MV-4-11 (cell line): ENCODE measurements around the gene SCP2.
"Not testable (repeated sequence)": the region's sequence is repeated elsewhere in the genome, so short reads cannot be mapped to it uniquely, and the experiment has no call there.

Source experiments
- DNase-seq: peaks from one replicate; lab custom pipeline; 2025; lab: John Stamatoyannopoulos, UW

SCP2 gene

DNA sequence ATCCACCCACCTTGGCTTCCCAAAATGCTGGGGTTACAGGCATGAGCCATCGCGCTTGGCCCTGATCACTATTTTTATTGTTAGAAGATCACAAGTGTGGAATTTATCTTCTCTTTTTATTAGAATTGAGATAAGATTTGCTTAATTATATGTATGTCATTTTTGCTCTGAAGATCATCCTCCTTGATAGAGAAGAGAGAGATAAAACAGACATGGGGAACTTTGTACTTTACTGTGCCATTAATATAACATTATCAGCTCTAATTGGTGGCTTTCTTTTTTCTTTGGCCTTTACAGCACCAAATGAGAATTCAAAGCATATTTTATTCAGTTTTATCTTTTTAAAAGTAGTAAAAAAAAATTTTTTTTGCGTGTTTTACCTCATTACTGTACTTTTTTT is 46.8 kb downstream of the SCP2 start:
- no peak for DNase-seq

DNA sequence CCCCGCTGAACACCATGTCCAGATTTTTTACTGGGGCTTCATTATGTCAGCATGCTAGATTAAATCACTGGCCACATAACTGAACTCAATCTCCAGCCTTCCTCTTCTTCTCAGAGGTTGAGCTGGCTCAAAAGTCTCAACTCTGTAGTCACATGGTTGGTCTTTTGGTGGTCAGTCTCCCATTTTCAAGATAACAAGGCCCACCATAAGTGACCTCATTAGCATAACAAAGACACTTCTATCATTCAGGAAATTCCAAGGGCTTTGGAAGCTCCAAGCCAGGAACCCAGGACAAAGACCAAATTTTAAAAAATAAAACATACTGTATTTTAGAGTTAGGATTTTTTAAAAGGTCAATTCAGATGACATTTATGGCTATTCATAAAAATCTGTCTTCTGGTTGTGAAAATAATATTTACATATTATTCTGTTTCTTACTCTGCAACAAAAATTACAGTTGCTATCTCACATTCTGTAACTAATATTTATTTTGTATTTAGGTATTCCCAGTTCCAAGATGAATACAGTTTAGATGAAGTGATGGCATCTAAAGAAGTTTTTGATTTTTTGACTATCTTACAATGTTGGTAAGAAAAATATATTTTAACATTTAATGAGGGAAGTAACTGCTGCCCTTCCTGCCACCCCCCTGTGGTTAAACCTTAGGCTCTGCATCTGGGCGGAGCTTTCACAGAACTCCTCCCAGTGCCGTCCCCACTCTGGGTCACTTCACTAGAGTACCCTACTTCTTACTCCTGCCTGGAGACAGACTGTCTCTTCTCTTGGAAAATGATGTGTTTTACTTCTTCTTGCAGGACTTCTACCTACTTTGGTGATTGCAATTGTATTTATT is 49.3 kb downstream of the SCP2 start:
- peak; percentile 4 for DNase-seq

DNA sequence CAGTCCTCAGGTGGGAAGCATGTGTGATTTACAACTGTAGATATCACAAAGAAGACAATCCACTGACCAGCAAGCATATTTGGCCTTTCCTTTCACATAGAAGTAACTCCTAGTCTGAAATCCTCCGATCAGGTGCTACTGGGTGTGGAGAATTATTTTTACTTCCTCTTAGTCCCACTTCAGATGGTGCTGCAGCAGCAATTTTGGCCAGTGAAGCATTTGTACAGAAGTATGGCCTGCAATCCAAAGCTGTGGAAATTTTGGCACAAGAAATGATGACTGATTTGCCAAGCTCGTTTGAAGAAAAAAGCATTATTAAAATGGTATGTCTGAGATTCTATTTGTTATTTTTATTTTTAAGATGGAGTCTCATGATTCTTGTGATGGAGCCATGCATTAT is 51.0 kb downstream of the SCP2 start:
- no peak for DNase-seq

DNA sequence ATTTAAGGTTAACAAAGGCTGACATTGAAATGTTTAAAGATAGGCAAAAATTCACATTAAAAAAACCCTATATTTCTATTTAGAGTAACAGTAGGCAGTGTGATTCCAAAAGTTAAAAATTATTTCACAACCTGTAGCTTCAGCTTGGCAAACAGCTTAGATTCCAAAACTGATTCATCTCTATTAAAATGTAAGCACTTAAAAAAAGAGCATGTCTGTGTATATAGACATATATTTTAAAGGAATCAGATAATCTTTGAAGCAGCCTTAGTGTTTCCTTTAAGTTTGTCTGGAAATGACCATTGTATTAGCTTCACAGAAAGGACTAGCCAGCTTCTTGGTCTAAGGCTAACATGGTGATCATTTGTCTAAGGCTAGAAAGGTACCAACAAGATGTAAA is 65.7 kb downstream of the SCP2 start:
- DNase-seq = not testable (repeated sequence)

DNA sequence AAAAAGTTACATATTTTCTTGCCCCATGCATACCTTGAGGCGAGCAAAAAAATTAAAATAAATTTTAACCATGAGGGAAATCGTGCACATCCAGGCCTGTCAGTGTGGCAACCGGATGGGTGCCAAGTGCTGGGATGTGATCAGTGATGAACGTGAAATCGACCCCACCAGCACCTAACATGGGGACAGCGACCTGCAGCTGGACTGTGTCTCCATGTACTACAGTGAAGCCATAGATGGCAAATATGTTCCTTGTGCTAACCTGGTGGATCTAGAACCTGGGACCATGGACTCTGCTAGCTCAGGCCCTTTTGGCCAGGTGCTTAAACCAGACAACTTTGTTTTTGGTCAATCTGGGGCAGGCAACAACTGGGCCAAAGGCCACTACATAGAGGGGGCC is 67.6 kb downstream of the SCP2 start:
- DNase-seq = no peak

DNA sequence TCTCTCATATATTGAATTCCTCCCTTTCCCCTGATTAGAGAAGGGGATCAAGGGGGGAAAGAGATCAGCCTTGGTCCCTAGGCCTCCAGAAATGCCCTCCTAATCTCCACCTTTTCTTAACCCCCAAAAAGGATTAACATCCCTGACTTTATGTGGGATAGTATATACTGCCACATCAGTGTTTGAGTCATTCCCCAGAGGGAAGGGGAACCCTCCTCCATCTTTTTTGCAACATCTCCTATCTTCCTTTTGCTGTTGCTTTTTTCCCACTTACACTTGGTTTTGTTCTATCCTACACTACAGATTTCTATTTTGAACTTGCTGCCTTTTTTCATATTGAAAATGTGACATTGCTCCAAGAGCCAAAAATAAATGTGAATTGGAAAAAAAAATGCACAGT is 69.6 kb downstream of the SCP2 start:
- DNase-seq = no peak

DNA sequence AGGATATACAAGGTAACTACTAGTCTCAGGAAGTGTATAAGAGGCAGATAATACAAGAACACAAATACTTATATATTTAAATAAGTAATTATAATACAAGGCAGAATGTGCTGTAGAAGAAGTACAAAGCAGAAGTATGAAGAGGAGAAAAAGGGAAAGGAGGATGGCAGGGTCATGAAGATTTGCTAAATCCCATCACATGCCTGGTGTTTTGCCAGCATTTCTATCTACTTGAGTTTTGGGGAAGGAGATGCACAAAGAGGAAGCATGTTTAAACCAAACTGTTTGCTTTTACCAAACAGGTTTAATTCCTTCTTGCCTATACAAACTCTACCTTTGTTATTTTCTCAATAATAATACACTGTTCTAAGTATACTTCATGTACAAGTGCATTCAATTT is 74.1 kb downstream of the SCP2 start:
- DNase-seq = peak; percentile 31

DNA sequence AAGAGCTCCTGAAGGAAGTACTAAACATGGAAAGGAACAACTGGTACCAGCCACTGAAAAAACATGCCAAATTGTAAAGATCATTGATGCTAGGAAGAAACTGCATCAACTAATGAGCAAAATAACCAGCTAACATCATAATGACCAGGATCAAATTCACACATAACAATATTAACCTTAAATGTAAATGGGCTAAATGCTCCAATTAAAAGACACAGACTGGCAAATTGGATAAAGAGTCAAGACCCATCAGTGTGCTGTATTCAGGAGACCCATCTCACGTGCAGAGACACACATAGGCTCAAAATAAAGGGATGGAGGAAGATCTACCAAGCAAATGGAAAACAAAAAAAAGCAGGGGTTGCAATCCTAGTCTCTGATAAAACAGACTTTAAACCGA is 79.5 kb downstream of the SCP2 start:
- DNase-seq = not testable (repeated sequence)

DNA sequence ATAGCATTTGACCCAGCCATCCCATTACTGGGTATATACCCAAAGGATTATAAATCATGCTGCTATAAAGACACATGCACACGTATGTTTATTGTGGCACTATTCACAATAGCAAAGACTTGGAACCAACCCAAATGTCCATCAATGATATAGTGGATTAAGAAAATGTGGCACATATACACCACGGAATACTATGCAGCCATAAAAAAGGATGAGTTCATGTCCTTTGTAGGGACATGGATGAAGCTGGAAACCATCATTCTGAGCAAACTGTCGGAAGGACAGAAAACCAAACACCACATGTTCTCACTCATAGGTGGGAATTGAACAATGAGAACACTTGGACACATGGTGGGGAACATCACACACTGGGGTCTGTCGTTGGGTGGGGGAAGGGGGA is 83.2 kb downstream of the SCP2 start:
- DNase-seq = not testable (repeated sequence)

DNA sequence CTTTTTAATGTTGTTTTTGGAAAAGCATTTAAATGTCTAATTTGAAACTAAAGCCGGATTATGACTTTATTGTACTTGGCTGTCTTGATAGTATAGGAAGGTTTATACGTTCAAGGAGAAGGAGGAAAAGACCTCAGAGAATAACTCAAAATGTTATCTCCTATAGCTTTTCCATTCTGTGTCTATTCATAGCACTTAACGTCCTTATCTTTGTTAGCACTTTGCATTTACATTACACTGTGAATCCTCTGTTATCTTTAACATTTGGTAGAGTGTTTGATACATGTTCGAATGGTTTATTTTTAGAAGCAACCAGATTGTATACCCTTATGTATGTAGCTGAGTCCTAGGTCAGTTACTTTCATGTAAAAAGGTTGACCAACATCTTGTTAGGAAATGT is 84.1 kb downstream of the SCP2 start:
- no peak for DNase-seq

DNA sequence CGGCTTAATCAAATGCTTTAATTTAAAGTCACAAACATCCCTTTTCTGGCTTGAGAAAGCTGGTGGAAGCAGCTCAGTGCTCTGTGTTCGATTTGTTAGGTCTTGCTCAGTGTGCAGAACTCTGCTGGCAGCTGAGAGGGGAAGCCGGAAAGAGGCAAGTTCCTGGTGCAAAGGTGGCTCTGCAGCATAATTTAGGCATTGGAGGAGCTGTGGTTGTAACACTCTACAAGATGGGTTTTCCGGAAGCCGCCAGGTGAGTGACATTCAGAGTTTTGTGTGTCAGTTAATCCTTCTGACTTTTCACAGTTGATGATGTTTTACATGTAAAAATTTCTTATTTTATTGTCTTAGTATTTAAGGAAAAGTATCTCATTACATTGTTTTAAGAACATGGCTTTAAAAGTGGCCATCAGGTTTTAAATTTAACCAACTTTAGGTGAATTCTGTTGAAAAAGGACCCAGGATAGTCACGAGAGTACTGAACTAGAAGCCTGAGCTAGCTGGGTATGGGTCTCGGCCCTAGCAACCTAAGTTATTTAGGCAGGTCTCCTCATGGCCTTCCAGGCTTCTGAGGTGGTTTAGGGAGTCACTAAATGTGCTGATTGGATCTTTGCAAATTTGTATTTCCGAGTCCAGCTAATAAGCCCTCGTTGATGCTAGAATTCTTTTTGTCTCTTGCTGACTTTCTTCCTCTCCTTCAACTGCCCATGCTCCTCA is 87.9 kb downstream of the SCP2 start:
- DNase-seq = peak; percentile 91

DNA sequence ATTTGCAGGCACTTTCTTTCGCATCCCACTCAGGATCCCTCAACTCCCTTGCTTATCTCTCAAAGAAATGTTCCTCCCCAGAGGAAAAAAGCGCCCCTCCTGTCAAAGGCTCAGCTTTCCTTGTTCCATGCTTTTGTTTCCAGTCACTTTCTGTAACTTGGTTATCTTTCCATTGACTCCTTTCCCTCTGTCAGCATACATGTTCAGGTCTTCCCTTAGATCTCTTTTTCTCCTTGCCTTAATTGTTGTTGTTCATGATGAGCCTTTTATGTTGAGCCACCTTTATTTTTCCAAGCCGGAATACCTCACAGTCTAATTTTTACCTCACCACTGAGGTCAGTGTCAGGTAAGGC is 88.4 kb downstream of the SCP2 start:
- no peak for DNase-seq

DNA sequence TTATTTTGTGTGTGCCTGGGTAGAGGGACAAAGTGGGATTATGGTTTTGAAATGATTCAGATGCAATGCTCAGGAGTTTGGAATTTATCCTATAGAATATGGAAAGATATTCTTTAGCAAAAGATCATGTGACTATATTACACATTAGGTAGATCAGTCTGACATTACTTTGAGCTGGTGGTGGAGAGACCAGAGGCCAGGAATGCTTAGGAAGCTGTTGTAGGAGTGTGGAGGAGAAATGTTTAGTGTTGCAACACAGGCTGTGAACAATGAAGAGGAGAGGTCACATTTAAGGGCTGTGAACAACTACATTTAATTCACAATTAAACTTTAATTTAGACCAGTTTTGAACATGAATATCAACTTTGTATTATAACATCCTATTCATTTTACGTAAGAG is 89.6 kb downstream of the SCP2 start:
- DNase-seq = no peak

DNA sequence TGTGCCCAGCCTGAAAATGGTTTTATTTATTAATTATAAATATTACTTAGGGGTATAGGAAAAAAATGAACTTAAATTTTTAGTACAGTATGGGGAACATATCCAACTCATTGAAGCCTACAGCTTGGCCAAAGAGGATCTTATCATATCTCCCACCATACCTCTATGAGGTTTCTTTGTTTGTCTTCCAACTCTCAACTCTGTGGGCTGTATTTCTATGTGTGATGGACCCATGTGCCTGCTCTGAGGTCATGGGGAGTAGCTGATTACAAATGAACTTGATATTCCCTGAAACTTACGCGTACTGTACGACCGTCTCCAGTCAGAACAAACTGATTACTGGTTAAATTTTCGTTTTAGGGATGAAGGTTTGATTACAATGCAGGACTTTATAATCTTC is 93.5 kb downstream of the SCP2 start:
- no peak for DNase-seq

DNA sequence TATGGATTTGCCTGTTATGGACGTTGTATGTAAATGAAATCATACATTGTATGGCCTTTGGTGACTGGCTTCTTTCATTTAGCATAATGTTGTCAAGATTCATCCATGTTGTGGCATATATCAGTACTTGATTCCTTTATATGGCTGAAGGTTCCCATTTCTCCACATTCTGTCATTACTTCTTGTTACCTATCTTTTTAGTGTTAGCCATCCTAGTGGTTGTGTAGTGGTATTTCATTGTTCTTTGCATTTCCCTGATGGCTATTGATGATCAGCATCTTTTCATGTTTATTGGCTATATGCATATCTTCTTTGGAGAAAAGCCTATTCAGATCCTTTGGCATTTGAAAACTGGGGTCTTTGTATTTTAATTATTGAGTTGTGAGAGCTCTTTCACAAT is 95.1 kb downstream of the SCP2 start:
- DNase-seq = no peak

DNA sequence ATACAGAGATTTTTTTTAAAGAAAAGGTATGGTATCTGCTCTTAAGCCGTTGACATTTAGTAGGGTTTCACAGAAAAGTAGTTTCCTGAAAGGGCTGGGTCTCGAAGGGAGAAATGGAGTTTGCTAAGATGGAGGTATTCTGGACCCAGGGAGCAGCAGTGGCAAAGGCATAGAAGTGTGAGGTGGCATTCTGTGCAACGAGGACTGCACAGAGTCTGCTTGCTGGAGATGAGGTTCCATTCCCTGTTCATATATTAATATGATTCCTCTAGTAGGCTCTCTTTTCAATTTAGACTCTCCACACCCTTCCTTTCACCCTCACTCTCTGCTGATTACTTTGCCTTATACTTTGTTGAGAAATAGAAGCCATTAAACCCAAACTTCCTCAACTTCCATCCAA is 96.5 kb downstream of the SCP2 start:
- no peak for DNase-seq

DNA sequence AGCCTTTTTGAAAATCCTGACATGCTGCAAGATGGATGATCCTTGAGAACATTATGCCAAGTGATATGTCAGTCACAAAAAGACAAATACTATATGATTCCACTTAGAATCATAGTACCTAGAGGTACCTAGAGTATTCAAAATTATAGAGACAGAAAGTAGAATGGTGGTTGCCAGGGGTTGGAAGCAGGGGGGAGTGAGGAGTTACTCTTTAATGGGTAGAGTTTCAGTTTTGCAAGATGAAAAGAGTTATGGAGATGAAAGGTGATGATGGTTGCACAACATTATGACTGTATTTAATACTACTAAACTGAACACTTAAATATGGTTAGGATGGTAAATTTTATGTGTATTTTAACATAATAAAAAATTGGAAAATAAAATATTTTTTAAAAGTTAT is 97.0 kb downstream of the SCP2 start:
- DNase-seq = no peak

DNA sequence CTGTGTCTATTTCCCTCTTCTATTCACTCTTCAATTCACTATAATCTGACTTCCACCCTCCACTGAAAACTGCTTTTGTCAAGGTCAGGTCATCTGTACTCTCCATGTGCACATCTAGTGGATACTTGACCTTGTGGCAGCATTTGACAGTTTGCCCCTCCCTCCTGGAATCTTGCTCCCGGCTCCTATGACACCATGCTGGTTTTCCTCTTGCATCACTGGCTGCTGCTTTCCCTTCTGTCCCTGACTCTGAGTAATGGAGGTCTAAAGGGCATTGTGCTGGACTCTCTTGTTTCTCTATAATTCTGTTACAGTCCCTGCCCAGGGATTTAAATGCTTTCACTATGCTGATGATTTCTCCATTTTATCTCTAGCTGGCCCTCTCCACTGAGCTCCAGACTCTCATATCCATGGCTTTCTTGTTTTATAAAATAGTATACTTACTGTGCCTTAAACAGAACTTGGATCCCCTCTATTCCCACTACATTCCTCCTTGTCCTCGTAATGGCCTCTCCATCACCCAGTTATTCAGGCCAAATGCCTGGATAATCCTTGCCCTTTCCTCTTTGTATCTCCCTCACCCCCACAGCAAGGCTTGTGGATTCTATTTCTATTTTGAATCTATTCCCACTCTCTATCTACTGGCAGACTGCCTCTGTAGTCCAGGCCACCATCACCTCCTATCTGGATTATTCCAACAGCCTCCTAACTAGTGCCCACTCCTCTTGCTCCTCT is 98.1 kb downstream of the SCP2 start:
- no peak for DNase-seq

DNA sequence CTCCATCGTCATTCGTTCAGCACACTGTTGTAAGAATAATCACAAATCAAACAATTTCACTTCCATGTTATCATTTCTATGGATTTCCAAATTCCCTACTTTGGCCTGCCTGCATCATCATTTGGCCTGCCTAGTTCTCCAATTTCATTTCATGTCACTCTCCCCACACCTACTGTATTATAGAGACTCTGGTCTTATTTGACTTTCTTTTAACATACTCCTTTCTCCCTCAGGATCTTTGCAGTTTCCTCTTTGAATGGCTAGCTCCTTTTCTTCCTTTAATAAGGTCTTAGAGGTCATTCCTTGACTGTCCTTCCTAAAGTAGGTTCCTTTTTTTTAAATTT is 98.7 kb downstream of the SCP2 start:
- no peak for DNase-seq

DNA sequence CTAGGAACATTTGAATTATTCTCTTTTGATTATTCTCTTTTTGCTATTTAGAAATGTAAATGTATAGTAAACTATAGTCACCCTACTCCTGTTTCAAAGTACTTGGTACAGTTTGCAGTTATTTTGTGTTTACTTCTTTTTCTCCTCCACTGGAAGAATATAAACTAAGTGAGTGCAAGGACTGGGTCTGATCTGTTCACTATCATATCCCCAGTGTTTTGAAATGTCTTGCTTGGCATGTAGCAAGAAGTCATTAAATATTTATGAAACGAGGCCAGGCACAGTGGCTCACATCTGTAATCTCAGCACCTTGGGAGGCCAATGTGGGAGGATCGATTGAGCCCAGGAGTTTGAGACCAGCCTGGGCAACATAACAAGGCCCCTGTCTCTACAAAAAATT is 99.2 kb downstream of the SCP2 start:
- DNase-seq = no peak

DNA sequence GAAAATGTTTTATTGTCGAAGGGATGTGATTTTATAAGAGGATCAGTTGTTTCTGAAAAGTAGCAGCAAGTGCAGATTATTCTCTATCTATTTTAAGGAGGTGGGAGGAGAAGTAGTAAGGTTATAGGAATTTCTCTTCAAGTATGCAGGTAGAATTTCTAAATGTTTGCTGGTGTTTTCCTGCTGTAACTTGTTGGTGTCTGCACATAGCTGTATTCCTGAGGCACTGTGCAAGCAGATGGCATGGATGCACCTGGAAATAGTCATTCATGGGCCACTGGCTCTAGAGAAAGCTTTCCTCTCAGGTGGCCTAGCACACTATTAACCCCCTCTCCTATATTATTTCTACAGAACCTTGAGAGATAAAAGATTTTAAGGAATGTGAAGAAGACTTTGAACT is 104.7 kb downstream of the SCP2 start:
- DNase-seq = no peak

DNA sequence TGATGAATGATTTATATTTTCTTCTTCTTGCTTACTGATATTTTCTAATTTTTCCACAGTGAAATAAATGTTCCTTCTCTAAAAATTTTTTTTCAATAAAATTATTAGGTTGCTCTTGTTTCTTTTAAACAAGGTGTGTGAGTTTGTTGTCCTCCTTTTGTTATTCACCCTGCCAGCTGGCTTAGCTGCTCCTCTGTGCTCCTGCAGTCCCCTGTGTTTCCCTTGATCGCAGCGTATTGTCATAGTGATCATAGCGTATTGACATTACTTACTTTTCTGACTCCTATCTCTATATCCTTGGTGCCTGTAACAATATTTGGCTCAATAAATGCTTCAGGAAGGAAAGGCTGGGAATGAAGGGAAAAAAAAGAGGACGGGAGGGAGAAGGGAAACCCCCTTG is 110.1 kb downstream of the SCP2 start:
- DNase-seq = no peak

DNA sequence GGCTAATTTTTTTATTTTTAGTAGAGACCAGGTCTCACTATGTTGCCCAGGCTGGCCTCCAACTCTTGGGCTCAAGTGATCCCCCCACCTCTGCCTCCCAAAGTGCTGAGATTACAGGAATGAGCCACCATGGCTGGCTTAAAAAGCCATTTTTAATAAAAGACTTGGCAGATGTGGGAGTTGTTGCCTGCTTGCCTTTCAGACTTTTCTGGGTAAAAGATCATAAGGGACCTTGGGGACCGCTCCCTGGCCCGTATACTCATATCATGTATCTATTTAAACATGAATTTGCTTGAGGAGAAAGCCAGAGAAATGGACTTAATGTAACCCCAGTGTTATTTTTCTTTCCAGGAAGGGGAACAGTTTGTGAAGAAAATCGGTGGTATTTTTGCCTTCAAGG is 111.5 kb downstream of the SCP2 start:
- DNase-seq = no peak
